Measurements from ENCODE around the gene HEG1.

HEG1 gene

DNA sequence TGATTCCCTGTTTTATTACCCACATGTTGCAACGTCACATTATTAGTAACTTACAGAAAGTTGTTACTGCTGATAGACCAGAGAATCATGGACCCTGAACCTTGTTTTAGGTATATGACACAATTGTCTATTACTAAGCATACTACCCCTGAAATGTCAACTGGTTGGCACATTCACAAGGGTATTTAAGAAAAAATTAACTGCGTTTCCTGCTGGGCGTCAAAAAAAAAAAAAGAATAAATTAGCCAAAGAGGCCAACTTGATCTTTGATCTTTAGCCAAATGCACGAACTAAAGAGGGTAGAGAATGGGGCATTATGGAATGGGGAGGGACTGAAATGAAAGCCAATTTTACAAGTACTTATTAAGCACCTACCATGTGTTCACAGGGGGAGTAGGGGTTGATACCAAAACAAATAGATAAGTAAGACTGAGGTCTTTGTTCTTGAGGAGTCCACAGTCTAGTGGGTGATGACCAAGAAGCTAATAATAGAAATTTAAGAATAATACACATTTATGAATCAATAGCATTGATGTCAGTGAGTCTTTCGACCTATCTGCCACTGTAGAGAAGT is 103.4 kb downstream of the HEG1 start:
- DNase-seq (ENCODE audit: low read depth in 2 of 2): no peak

DNA sequence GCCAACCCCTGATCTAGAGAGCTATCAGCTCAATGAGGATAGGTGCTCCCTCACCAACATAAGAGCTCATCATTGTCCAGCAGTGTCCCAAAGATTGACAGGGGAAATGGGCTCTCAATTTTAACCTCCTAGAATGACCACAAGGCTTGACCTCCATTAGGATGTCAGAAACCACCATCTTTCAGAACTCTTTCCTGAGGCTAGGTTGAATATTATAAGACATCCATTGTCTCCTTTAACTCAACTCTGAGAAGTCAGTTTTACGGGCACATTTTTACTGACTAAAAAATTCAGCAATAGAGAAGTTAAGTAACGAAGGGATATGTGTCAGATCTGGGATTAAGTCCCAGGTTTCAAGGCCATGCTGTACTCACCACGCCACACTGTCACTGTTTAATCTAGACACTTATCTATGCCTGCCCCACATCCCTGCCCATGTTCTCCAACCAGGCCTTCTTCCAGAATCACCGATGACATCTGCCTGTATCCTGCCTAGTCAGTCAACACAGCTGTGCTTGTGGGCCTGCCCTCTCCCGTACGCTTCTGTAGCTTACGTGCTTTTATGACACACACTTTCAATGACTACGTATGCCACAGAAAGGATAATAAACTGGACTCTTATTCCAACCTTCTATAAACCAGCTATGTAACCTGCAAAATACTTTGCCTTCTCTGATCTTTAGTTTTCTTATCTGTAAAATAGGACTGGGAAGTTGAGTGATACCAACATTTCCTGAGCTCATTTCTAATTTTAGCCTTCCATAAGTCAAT is 104.1 kb downstream of the HEG1 start:
- no peak for DNase-seq (ENCODE audit: low read depth in 2 of 2)

DNA sequence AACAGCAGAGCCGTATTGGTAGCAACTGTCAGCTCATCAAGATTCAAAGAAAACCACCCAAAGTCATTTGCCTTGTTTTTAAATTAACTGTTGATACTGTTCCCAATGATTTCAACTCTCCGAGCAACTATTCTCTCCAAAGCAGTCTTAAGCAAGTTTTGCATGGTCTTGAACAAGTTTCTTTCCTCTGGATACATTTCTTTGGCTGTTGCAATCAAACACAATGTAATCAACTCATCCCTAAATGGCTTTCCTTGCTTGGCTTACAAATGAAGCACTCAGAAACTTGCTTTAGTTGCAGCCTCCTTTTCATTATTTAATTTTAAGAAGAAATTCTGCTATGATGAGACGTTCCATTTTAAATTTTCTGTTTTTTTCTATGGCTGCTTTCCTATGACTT is 105.8 kb downstream of the HEG1 start:
- DNase-seq (ENCODE audit: low read depth in 2 of 2): no peak

DNA sequence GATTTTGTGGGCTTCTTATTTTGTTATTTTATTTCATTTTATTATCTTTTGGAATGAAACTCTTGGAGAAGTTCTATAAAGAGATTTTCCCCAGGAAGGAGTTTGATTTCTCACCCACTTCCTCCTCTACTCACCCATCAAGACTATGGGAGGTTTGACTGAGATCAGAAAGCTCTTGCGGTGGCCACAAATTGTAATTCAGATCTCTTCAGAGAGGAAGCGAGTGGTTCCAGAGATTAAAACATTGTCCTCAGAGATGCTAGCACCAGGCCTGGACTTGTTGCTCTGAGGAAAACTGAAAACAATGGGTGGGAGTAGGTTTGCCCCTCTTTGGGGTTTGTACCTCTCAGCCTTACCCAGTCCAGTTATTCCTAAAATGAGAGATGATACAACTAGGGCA is 113.2 kb downstream of the HEG1 start:
- no peak for DNase-seq (ENCODE audit: low read depth in 2 of 2)

DNA sequence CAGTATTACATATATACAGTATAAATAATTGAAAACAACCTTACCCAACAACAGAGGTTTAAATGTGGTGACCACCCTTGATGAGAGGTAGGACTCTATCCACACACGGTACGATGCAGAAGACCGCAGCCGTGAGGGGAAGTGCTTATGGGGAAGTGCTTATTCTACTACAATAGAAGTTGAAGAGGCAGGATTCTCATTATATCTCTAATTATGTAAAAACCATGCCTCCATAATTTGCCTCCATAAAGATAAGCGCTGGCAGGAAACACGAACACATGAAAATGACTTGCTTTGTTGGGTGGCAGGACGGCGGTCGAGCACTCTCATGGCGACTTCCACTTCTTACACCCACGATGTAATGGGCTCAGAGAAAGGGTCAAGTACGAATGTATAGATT is 114.0 kb downstream of the HEG1 start:
- no peak for DNase-seq (ENCODE audit: low read depth in 2 of 2)

GRCh38 chr3:124939661-124940060 is 116.1 kb downstream of the HEG1 start:
- no peak for DNase-seq (ENCODE audit: low read depth in 2 of 2)

GRCh38 chr3:124938896-124939295 is 116.9 kb downstream of the HEG1 start:
- DNase-seq (ENCODE audit: low read depth in 2 of 2): no peak

GRCh38 chr3:124937049-124937448 is 118.7 kb downstream of the HEG1 start:
- DNase-seq (ENCODE audit: low read depth in 2 of 2): no peak

GRCh38 chr3:124935794-124936542 is 119.8 kb downstream of the HEG1 start:
- DNase-seq (ENCODE audit: low read depth in 2 of 2): no peak

DNA sequence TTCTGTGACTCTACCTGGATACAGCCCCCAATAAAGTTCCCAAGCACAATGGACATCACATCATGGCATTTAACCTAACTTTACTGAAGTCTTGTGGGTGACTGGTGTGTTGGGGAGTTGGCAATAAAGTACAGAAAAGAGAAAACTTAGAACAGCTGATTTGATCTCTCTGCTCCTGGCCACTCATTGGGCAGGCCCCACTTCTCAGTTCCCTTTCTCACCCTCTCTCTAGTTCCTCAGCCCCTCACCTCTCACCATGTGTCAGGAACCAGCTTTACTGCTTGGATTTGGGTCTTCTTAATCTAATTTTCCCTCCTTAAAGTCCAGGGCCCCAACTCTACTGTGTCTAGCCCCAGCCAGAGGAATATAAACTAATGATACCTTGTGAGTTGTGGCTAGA is 120.5 kb downstream of the HEG1 start:
- no peak for DNase-seq (ENCODE audit: low read depth in 2 of 2)

DNA sequence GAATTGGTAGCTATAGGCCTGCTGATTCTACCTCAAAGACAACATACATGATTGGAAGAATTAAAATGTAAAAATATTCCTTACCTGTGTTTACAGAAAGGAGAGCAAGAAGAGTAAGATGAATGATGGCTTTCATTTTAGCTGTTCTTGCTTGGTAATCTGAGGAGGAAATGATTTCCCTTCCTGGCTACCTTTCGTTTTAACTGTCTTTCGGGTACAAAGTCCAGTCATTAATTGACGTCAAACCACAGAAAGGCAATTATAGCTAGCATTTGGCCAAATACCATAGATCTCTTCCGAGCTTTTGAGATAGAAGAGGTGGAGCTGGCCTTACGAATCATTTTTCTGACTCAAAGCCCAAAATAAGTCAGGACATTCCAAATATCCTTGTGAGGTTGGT is 121.2 kb downstream of the HEG1 start, which contains the start of gene MUC13:
Gene MUC13 (minus strand): TSS at position 175 of the 400 bp plus-strand sequence. CDS start 39 bp downstream, at position 136.
- DNase-seq (ENCODE audit: low read depth in 2 of 2): no peak

DNA sequence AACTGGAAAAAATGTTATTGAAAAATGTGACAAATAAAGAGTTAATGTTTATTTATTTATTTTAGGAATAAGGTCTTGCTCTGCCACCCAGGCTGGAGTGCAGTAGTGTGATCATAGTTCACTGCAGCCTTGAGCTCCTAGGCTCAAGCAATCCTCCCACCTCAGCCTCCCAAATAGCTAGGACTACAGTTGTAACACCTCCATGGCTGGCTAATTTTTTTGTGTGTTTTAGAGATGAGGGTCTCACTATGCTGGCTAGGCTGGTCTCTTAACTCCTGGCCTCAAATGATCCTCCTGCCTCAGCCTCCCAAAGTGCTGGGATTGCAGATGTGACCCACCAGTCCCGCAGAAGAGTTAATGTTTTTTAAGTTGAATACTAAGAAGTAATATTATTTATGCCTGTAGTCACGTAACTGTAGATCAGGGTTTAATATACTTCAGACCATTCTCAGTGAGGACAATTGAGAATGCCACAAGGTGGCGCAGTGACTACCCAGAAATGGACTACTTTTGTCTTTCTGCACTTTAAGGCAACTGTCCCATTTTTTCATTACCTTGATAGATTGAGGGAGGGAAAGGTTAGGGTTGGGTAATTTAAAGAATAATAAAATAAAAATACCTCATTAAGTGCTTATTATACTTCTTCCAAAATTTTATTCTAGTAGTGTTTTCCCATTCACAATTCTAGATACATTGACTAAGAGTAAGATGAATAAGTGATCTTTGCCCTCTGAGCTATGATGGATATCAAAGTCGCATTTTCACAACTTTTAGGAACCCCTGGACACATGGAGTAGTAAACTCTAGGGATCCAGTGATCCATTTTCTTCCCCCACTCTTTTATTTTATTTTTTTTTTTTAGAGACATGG is 127.2 kb downstream of the HEG1 start:
- DNase-seq (ENCODE audit: low read depth in 2 of 2): peak; percentile 24 to 42

DNA sequence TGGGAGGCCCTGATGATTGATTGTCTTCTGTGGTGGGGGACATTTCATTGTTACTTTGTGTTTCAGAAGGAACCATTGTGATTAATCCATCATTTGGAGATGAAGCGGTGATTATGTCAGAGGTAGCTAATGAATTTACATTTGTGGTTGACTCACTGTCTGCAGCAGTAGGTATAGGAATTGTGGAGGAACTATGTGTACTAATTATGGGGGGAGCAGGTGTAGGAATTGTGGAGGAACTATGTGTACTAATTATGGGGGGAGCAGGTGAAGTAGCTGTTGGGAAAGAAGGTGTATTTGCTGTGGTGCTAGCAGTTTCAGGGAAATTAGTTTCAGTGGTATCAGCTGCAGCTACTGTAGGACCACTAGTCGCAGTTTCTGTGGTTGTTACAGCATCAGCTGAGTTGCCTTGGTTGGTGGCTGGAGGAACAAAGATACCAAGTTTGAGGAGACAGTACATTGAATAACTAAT is 128.2 kb downstream of the HEG1 start:
- no peak for DNase-seq (ENCODE audit: low read depth in 2 of 2)

DNA sequence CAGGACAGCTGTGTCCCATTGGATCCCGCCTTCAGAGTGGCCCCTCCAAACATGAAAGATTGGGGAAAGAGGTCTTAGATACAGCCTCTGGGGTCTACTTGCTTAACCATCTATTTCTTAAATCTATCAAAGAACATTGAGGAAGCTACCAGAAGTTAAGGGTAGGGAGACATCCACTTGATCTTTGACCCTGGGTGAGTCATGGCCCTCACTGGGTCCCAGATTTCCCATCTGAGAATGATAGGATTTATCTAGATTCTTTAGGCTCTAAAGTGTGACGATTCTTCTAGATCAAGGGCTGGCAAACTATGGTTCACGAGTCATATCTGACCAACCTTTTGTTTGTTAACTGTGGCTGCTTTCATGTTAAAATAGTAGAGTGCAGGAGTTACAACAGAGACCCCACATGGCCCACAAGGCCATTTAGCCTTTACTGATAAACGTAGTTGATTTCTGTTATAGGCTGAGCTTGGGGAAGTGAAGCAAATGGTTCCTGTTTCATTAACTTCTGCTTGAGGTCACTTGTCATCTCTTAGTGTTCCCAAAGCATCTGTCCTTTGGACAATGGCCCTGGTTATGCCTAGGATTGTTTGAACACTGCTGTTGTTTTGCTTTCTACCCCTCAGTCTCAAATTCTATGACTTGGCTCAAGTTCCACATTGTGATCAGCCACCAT is 129.2 kb downstream of the HEG1 start:
- DNase-seq (ENCODE audit: low read depth in 2 of 2): no peak

DNA sequence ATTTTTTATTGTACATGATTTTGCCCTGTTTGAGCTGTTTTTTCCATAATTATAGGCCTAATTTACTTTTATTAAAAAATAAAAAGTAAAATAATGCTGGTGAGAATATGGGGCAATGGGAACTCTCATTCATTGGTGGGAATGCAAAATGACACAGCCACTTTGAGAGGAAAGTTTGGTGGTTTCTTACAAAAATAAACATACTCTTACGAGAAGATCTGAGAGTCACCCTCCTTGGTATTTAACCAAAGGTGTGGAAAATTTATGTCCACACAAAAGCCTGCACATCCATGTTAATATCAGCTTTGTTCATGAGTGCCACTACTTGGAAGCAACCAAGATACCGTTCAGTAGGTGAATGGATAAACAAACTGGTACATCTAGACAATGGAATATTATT is 131.1 kb downstream of the HEG1 start:
- DNase-seq (ENCODE audit: low read depth in 2 of 2): no peak

DNA sequence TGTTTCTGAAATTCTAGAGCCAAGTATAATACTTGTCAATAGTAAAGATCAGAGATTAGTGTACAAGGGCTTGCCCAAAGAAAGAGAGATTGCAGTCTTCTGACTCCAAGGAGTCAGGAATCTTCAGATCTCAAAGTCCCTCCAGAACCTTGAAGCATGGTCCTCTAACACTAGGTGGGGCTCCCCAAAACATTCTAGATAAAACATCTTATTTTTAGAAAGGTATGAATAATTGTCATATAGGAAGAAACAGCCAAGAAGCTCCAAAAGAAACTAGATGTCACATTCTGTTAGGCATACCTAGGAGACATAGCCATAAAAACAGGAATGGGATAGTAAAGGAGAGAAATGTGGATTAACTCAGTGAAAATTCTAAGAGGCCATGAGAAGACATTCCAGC is 132.0 kb downstream of the HEG1 start:
- no peak for DNase-seq (ENCODE audit: low read depth in 2 of 2)

- no peak for DNase-seq (ENCODE audit: low read depth in 2 of 2)
Measured at GRCh38 chr3:124920718-124921117, 135.1 kb downstream of the HEG1 start.

DNA sequence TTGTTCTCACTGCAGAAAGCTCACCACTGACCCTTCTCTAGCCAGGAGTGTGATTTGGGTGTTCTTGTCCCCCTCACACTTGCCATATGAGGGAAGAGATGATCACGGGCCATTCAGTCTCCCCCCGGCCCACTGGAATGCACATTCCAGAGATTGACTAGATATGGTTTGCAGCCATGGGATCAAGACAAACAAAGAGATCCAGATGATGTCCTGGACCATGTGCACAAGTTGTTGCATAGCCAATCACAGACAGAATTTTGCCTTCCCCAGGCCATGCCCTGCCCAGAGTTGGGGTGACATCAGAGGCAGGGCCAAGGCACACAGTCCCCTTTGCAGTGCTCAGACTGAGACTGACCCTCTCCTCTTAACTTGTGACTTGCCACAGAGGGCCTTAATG is 136.0 kb downstream of the HEG1 start:
- DNase-seq (ENCODE audit: low read depth in 2 of 2): no peak

- no peak for DNase-seq (ENCODE audit: low read depth in 2 of 2)
Measured at GRCh38 chr3:124918524-124918923, 137.3 kb downstream of the HEG1 start.

- DNase-seq (ENCODE audit: low read depth in 2 of 2): no peak
Measured at GRCh38 chr3:124916837-124917409, 138.9 kb downstream of the HEG1 start.
